Sigmoid colon (tissue), 4 donors: ENCODE results near the gene DMXL2.

Source experiments
- CTCF ChIP-seq, 4 experiments: fragments of 450-650 bp in 3 of 4; fragments of 200-600 bp in 1 of 4; IDR thresholded peaks; one replicate each; pipeline ENCODE4 v1.5.1; 2016 to 2019; ENCODE audit warnings: antibody characterized with exemption in 4 of 4, mild to moderate bottlenecking in 3 of 4, moderate library complexity in 2 of 4
- EP300 ChIP-seq, 4 donors: sonication (generic); formaldehyde crosslinking; IDR thresholded peaks; one replicate each; pipeline ENCODE4 v1.6.1; 2017; ENCODE audit warnings: antibody characterized with exemption in 4 of 4
- POLR2A ChIP-seq, 2 donors: fragments of 450-650 bp; IDR thresholded peaks; one replicate each; pipeline ENCODE4 v1.6.1; 2016; ENCODE audit warnings: antibody characterized with exemption in 2 of 2, mild to moderate bottlenecking in 2 of 2, moderate library complexity in 2 of 2
- POLR2AphosphoS5 ChIP-seq, 4 donors: sonication (generic); formaldehyde crosslinking; IDR thresholded peaks; one replicate each; pipeline ENCODE4 v1.6.1; 2017; ENCODE audit warnings: antibody characterized with exemption in 4 of 4

- TF ChIP-seq CTCF (IDR thresholded peaks at IDR 0.05): no peak
- TF ChIP-seq POLR2A (IDR thresholded peaks at IDR 0.05): no peak
- TF ChIP-seq POLR2AphosphoS5 (IDR thresholded peaks at IDR 0.05): peak in 1 of 4 donors; percentile 43
- TF ChIP-seq EP300 (IDR thresholded peaks at IDR 0.05): no peak
Measured at GRCh38 chr15:51629612-51630011, 7.0 kb upstream of the DMXL2 start.
